Right lobe of liver (tissue), 6 donors: ENCODE data around the gene RRM2. TPM values are rescaled to one million over a fixed set of nuclear protein-coding genes. Genes with fewer than 3 reads are reported as not detected.

Experiments
- ATAC-seq, 4 donors: fragments of 200-7000 bp; cut with Tn5 transposase; one replicate each; pipeline ENCODE4 v1.9.1; 2020; ENCODE audit warnings: mild to moderate bottlenecking in 4 of 4, moderate library complexity in 4 of 4
- DNase-seq, 3 donors: peaks; one replicate each; pipeline ENCODE4 v3.0.0-alpha.2; 2020
- H3K27ac ChIP-seq, 3 donors: fragments of 200-600 bp; one replicate each; pipeline ENCODE4 v1.8.0; 2022
- H3K27me3 ChIP-seq, 2 donors: fragments of 200-600 bp; one replicate each; pipeline ENCODE4 v1.8.0; 2022
- H3K36me3 ChIP-seq, 4 donors: fragments of 200-600 bp; sonication (generic) in 1 of 4; one replicate each; pipeline versions ENCODE4 v1.5.1 to v1.8.0; 2017 to 2022; ENCODE audit warnings: control low read depth in 1 of 4
- H3K4me1 ChIP-seq, 4 donors: fragments of 200-600 bp; sonication (generic) in 1 of 4; one replicate each; pipeline versions ENCODE4 v1.5.1 to v1.8.0; 2017 to 2022; ENCODE audit warnings: control low read depth in 1 of 4
- H3K4me3 ChIP-seq, 3 donors: fragments of 200-600 bp; one replicate each; pipeline ENCODE4 v1.8.0; 2022
- H3K9me3 ChIP-seq, 4 donors: fragments of 200-600 bp; sonication (generic) in 1 of 4; one replicate each; pipeline versions ENCODE4 v1.5.1 to v1.8.0; 2017 to 2022; ENCODE audit warnings: control low read depth in 1 of 4
- CTCF ChIP-seq, 4 donors: fragments of 200-600 bp in 3 of 4; fragments of 450-650 bp in 1 of 4; IDR thresholded peaks; one replicate each; pipeline versions ENCODE4 v1.5.1 to v1.8.0; 2016 to 2022; ENCODE audit warnings: antibody characterized with exemption in 4 of 4, mild to moderate bottlenecking in 2 of 4
- POLR2A ChIP-seq: fragments of 450-650 bp; IDR thresholded peaks from one replicate; pipeline ENCODE4 v1.6.1; 2017; ENCODE audit warnings: antibody characterized with exemption, mild to moderate bottlenecking
- WGBS: methylation state at CpG from one replicate; pipeline ENCODE4 v1.1.6; 2018; ENCODE audit warnings: low coverage, low lambda C conversion rate; ENCODE audit not compliant: insufficient coverage; ENCODE audit errors: missing lambda C conversion rate; 5-methylcytosine and 5-hydroxymethylcytosine counted together
- intact Hi-C, 2 donors: fragments of 100-400 bp; cut with DNase I; formaldehyde crosslinking; loops; one replicate each; pipeline versions ENCODE4 v1.11.2 to v1.14.1; 2022
- total RNA-seq, 6 experiments: library from RNA; depleted of rRNA in 2 of 6; stranded (reverse); fragments of >200 nt in 2 of 6; fragmentation: NEBNext Ultra II Directional in 3 of 6; extraction: Animal tissue kit (Norgen Biotek cat#: 25700) in 3 of 6; gene quantifications; one replicate each; pipeline versions ENCODE4 v1.1.0 to v1.2.4, GENCODE V29; 2016 to 2023
- donor health status: DM: no; HTN: yes; CAD: no.
- donor health status: DM: no; HTN: no; CAD: no.
- donor health status: DM: no; HTN: no; CAD: no.
- donor health status: DM: no; HTN: yes; CAD: no.
- donor health status: DM: no; HTN: yes; CAD: no.

The RRM2 gene
- total RNA-seq, 6 experiments from 2014 or later, result 1.1 to 10.3 (median 5.7) TPM

- no peaks in the 10 kb centered on the region for H3K4me1 ChIP-seq
- intact Hi-C loops, result no loop called here
- H3K4me3 ChIP-seq, result no peak overlapping the region
- H3K27me3 ChIP-seq, result no peaks in the 10 kb centered on the region
- no peak overlapping the region for H3K27ac ChIP-seq
- DNase-seq, result peak in 1 of 3 donors; percentile 37
- 90% methylated on average over 2 of the region's 8 CpGs for WGBS
- no peaks in the 10 kb centered on the region for H3K36me3 ChIP-seq
- TF ChIP-seq CTCF (IDR thresholded peaks at IDR 0.05), result no peak
- no peak for TF ChIP-seq POLR2A
- no peaks in the 10 kb centered on the region for H3K9me3 ChIP-seq
- no peak for ATAC-seq
Observed at GRCh38 chr2:10164601-10165000, 42.1 kb downstream of the RRM2 start.

GRCh38 chr2:10165282-10165681 lies 42.7 kb downstream of the RRM2 start:
- WGBS, result 87% methylated on average over 9 of the region's 11 CpGs

GRCh38 chr2:10165861-10166675 lies 43.5 kb downstream of the RRM2 start:
- no peak overlapping the region for H3K4me3 ChIP-seq
- TF ChIP-seq POLR2A (no peak), CTCF (IDR thresholded peaks at IDR 0.05) (no peak)
- no peak overlapping the region for H3K27ac ChIP-seq
- intact Hi-C loops, result no loop called here
- no peaks in the 10 kb centered on the region for H3K9me3 ChIP-seq
- H3K4me1 ChIP-seq, result no peaks in the 10 kb centered on the region
- DNase-seq, result no peak
- H3K36me3 ChIP-seq, result no peaks in the 10 kb centered on the region
- WGBS, result 92% methylated on average over 7 of the region's 26 CpGs
- H3K27me3 ChIP-seq, result no peaks in the 10 kb centered on the region
- no peak for ATAC-seq

More at GRCh38 chr2:10165282-10165681, 42.7 kb downstream of the RRM2 start:
- Histone ChIP-seq H3K9me3 (no peaks in the 10 kb centered on the region), H3K4me1 (no peaks in the 10 kb centered on the region), H3K4me3 (no peak overlapping the region), H3K36me3 (no peaks in the 10 kb centered on the region), H3K27ac (no peak overlapping the region), H3K27me3 (no peaks in the 10 kb centered on the region)
- TF ChIP-seq CTCF (IDR thresholded peaks at IDR 0.05), result no peak
- no peak for TF ChIP-seq POLR2A
- DNase-seq, result peak in 1 of 3 donors; percentile 22
- no peak for ATAC-seq
- intact Hi-C loops, result no loop called here

GRCh38 chr2:10166676-10167292 lies 44.2 kb downstream of the RRM2 start:
- H3K27me3 ChIP-seq, result no peaks in the 10 kb centered on the region
- no peak overlapping the region for H3K27ac ChIP-seq
- H3K4me3 ChIP-seq, result no peak overlapping the region
- H3K36me3 ChIP-seq, result no peaks in the 10 kb centered on the region
- no peak for DNase-seq
- H3K9me3 ChIP-seq, result no peaks in the 10 kb centered on the region
- TF ChIP-seq CTCF (IDR thresholded peaks at IDR 0.05) (no peak), POLR2A (no peak)
- WGBS, result 95% methylated on average over 12 of the region's 18 CpGs
- intact Hi-C loops, result no loop called here
- no peak for ATAC-seq
- H3K4me1 ChIP-seq, result no peaks in the 10 kb centered on the region
